DMS53 treated with DMSO at 0.1 percent for 48 hours (cell line): ENCODE measurements around the gene PRSS58.

ENCODE experiments used
- DNase-seq: peaks from one replicate; lab custom pipeline; 2025; ENCODE audit not compliant: unreplicated experiment; lab: John Stamatoyannopoulos, UW

The PRSS58 gene, protein sequence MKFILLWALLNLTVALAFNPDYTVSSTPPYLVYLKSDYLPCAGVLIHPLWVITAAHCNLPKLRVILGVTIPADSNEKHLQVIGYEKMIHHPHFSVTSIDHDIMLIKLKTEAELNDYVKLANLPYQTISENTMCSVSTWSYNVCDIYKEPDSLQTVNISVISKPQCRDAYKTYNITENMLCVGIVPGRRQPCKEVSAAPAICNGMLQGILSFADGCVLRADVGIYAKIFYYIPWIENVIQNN

DNA sequence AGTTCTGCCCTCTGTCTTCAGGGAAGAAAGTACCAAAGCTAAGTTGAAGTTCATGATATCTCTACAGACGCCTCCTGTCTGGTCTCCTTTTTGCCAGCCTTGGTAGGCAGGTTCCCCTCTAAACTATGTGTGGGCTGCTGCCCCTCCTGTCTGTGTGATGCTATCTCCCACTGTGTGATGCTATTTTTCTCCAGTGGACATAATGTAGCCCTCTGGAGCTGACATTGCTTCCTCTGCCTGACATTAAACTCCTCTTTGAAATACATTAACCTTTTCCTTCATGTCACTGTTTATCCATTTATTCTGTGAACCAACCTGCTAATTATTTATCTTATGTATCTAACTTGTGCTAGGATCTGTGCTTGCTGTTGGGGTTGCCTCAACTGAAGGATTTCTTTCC, at the start of gene PRSS58:
TSS of gene PRSS58 (minus strand) at position 101 of the 400 bp plus-strand sequence. CDS start 351 bp downstream, outside the sequence.
- no peak for DNase-seq

DNA sequence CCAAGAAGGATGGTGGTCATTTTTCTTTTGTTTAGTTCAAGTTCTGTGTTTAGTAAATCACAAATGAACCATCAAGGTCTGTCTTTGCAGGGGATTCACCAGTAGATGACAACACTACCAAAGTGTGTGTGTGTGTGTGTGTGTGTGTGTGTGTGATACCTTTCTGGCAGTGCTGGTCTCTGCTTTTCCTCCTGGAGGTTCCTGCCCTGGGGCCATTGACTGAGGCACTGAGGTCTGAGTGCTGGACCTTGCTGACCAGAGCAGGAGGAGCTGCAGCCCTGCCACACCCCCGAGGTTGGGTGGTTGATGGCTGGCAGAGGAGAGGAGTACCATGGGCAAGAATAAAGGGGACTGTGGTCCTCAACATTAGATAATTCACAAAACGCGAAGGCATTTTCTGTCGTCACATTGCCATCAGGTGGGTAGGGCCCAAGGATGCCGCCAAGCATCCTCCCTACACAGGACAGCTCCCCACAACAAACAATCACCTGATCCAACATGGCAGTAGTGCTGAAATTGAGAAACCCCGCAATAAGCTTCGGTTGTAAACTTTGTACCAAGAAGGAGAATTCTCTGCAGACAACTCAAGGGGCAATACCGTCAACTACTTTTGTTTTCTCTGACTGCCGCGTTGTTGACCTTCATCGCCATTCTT, 49.5 kb upstream of the PRSS58 start:
- DNase-seq: no peak

DNA sequence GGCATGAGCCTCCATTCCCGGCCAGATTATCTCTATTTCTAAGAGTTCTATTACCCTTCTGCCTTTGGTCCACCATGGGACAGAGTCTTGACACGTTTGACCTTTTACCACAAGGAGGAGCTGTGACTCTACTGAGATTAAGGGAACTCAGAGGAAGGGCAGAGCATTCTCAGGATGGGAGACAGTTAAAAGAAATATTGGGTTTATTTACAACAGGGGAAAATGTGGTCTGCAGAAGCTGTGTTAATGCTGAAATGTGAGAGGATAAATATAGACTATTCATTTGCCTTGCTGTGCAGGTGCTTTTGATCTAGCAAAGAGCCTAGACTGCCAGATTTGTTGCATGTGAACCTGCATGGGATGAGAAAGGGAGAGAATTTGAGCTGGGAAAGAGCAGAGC, 45.8 kb upstream of the PRSS58 start:
- no peak for DNase-seq

DNA sequence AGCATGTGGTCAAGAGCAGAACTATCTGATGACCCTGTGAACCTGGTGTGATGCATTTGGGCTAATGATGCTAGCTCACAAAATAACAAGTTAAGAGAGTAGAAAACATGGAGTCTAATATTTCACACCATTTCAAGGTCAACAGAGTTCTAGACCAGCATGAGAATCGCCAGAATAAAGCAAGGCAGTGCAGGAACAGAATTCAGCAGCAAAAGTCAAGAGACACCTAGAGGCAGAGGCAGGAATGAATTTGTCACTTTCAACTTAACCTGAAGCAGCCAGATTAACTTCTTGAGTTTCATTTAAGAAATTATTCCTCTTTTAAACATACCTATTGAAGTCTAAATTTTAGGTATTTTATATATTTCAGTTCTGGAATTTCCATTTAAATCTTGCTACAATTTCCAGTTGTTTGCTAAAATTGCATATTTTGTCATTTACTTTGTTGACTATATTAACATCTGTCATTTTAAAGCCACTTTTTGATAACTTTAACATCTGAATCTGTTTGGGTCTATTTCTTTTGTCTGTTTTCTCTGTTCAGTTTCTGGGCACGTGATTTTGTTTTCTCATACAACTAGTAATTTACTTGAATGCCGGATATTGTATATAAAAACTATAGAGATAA, 44.2 kb upstream of the PRSS58 start:
- DNase-seq: peak; percentile 4

DNA sequence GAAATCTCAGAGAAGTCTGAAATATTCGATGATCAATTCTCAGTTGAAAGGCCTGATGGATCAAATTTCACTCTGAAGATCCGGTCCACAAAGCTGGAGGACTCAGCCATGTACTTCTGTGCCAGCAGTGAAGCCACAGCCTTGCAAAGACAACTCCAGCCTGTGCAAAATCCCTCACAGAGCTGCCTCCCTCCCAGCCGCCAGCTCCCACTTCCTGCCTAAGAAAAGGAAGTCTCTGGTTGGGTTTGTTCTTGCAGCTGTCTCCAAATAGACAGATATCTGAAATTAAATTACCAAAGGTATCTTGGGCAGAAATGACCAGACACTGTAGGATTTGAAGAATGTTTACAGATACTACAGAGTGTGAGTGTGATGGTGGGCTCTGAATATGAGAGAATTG, 43.4 kb upstream of the PRSS58 start:
- no peak for DNase-seq

DNA sequence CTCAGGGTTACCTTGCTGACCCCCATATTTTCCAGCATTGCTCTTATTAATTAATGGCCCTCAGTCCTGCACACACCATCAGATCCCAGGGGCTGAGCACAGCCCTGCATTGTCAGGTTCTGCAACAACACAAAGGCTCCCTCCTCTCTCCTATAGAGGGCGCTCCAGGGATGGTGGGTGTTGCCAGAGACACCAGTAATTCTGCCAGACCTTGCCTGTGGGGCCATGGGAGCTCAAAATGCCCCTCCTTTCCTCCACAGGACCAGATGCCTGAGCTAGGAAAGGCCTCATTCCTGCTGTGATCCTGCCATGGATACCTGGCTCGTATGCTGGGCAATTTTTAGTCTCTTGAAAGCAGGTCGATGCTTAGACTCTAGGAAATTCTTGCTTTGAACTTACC, 42.8 kb upstream of the PRSS58 start:
- DNase-seq: no peak

DNA sequence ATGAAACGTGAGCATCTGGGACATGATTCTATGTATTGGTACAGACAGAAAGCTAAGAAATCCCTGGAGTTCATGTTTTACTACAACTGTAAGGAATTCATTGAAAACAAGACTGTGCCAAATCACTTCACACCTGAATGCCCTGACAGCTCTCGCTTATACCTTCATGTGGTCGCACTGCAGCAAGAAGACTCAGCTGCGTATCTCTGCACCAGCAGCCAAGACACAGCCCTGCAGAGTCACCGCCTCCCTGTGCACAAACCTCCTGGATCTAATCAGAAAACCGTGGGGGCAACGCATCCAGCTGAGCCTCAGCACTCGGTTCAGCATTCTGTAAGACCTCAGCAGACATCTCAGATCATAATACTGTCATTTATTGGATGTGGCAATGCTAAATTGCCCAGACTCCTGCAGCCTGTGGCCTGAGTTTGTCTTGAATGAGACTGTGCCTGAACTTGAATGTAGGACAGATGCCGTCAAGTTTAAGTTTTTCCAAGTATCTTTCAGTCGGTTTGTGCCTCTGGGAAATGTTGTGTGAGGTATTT, 41.5 kb upstream of the PRSS58 start:
- no peak for DNase-seq

DNA sequence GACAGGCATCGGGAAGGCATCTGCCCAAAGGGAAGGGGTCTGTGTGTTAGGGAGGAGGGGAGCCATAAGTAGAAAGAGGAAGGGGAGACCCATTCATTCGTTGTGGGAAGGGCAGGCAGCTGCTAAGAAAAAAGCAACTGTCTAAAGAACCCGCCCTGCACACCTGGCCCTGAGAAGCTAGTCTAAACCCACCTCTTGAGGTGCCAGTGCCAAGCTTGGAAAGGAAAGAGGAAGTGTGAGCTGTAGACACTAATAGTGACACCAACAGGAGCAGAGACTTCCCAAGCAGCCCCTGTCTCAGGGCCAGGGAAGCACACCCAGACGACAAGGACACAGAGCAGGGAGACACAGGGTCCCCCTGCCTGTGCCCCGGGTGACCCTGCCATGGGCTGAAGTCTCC, 40.8 kb upstream of the PRSS58 start:
- DNase-seq: no peak

DNA sequence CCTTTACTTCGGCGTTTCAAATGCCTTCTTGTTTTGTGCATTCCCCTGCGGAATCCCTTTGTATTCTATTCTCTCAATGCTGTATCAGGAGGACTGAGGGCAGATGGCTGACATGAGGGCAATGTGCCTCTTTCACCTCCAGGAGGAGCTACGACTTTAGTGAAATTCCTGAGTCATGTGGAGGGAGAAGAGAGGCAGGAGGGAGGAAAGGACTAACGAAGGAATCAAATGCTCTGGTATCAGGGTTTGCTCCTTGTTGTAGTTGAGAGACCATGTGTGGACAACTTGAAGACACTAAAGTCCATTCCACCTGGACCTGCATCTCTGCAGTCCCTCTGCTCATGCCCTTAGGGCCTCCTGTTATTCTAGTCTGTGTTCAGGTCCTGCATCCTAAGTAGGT, 40.2 kb upstream of the PRSS58 start:
- DNase-seq: no peak

DNA sequence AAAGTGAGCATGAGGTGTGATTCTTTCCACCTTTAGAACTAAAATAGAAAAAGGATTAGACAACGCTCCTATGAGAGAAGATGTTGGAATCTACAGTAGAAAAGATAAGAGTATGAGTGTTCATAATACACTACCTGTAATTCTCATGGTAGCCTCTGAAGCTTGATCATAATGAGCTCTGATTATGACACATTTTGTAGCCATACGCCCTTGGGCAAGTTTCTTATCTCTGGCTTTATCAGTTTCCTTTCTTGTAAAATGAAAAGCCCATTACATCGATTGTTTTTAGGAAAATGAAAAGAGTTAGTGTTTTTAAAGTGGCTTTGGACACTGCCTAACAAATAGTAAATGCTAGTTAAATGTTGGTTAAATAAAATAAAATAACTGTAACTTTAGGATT, 22.4 kb upstream of the PRSS58 start:
- no peak for DNase-seq

DNA sequence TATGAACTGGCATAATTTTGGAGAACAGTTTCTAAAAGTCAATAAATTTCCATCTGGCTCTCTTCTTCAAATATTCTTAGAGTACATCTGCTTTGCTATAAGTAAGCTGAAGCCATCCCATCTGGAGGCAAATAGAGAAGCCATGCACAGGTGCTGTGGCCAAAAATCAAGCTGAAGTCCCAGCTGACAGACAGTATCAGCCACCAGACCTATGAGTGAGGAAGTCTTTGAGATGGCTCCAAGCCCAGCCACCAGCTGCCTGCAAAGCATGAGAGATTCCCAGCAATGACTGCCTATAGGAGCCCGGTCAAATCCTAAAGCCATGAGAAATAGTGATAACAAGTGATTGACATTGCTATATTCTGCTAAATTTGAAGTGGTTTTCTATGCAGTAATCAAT, 21.7 kb upstream of the PRSS58 start:
- DNase-seq: no peak

DNA sequence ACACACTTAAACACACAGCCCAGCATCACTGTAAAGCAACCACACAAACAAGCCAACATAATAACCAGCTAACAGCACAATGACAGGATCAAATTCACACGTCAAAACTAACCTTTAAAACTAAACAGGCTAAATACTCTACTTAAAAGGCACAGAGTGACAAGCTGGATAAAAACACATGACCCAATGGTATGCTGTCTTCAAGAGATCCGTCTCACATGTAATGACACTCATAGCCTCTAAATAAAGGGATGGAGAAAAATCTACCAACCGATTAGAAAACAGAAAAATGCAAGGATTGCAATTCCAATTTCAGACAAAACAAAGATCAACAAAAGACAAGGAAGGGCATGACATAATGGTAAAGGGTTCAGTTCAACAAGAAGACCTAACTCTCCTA, 17.2 kb upstream of the PRSS58 start:
- DNase-seq: no peak

DNA sequence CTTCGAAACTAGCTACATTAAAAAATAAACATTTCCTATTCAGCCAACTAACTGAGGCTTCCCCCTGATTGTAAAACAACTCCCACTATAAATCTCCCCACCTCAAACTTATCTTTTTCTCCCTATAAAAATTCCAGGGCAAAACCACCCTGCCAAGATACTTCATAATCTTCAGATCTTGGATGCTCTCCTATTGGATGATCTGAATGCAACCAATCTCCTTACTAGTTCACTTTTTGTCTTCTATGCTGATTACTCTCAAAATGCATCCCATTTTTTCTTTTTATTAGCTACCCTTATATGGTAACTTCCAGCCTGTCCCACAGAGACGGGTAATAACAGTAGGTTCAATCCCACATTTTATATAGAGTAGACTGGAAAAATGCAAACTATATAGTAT, 15.0 kb upstream of the PRSS58 start:
- DNase-seq: no peak

DNA sequence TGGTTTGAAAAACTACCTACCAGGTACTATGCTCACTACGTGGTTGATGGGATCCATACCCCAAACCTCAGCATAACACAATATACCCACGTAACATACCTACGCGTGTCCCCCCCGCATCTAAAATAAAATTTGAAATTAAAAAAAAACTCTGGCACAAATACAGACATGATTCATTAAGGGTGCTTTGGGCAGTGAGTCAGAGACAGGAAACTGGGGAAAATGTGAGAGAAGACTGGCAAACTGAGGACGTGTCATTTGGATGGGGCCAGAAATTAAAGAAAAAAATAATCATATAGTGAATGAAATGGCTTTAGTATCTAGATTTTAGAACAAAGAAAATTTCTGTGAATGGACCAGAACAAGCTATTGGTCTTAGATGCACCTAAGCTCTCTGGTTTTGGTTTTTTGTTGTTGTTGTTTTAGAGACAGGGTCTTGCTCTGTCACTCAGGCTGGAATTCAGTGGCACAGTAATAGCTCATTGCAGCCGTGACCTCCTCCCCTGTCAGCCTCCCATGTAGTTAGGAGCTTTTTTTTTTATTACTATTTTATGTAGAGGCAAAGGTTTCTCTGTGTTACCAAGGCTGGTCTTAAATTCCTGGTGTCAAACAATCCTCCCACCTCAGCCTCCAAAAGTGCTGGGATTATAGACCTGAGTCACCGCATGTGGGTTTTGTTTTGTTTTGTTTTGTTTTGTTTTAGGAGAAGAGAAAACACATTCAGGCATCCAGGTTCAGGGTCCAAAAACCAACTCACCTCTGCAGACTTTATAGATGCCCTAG, 5.9 kb upstream of the PRSS58 start:
- DNase-seq: no peak

DNA sequence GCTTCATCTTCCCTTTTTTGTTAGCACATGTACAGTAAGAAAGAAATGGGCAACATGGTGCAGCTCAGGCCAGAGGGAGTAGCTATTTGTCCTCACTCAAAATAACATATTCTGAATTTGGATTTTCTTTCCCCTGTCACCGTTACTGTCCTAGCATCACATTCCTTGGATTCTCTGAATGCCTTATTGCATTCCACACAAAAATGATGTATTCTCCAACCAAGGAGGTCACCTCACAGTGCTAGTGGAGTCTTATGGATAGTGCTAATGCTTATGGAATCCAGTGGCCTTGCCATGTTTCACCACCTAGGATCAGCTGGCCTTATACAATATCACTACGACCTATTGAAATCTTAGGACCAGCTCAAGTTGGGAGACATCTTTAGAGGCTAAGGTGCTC, 7.2 kb downstream of the PRSS58 start:
- DNase-seq: no peak

DNA sequence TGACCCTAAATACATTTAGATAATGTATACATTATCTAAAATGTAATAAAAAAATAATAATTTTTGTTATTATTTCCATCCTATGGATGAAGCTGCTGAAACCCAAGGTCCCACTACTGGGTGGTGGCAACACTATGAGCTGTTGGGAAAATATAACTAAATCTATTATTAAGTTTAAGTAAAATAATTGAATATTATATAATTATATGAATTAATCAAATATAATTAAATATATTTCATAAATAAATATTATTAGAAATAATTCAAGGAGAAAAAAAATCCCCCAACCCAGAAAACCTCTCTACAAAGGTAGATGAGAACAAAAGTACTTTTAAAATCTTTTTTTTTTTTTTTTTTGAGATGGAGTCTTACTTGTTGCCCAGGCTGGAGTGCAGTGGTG, 7.9 kb downstream of the PRSS58 start:
- no peak for DNase-seq

DNA sequence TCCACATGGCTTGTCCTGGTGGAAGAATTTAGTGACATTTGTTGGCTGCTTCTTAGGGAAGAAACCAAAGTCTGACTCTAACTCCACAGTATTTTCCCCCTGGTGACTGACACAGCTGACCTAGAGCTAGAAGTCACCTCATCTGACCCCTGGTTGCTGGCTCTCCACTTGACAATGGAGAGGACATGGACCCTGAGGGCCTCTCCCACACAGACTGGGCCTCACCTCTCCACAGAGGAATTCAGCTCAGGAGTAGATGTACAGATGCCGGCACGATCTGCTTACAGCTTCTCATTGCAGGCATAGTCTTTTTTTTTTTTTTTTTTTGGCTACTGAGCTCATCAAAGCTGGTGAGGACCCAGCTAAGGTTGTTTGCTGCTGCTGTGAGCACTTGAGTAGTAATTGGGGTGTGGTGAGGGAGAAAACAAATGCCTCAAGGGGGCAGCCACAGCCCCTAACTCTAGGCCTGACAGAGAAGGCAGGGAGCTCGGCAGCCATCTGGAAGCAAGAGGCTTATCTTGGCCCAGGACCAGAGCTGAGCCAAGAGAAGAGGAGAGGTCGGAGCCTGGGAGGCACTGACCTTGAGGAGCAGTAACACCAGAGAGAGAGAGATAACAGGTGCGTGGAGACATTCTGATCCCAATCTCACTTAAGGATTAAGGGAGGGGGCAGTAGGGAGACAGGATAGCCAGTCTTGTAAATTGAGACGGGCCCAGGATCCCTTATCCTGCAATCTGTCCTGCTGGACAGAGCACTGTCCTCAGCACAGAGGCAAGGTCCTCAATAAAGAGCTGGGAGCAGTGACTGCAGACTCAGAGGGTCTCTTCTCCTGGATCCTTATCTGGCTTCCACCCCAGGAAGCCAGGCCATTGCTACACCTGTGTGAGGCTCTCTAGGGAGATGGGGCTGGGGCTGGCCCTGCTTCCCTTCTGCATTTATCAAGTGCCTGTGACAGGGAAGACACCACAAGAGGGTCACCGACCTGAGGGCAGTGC, 9.4 kb downstream of the PRSS58 start:
- no peak for DNase-seq

DNA sequence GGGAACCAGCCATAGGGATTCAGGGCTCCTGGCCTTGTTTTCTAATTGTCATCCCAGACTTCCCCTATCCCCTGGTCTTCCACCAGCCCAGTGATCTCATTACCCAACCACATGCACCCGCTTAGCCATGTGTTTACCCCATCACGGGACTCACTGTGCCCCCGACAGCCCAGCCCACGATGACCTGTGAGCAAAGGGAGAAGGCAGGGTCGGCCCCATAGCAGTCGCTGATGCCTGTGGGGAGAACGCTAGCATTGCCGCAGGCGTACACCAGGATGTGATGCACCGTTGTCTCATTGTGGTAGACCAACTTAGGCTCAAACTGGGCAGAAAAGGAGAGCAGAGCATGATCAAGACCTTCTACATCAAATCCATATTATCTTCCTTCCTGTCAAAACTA, 14.0 kb downstream of the PRSS58 start:
- no peak for DNase-seq

DNA sequence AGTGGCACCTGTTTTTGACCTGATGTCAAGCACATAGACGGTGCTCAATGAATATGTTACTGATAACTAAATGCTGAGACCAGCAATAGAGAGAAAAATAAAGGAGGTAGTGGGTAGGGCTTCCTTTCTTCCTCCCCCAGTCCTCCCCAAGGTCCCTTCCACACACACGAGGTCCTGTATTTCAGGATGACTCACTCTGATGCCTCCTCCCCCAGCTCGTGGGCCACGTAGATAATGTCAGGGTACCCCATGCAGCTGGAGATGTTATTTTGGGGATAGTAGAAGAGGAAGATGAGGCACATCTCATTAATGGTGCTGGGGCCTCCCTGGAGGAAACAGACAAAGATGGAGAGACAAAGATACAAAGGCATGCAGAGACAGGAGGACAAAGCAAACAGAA, 17.3 kb downstream of the PRSS58 start:
- no peak for DNase-seq

DNA sequence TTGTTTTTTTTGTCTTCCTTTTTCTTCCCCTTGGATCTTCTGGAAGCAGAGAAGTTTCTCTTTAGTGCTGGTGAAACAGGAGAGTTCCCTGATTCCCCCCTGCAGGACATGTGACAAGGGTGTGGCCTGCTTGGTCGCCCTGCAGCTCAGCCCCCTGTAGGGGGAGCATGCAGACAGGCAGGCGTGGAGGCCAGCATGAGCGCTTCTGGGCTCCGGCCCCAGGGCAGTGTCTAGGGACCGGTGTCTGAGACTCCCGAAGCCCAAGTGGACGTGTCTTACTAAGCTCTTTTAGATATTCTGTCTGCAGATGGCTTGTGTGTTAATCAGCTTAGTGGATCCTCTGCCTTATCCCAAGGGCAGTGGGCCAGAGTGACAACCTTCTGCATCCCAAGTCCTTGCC, 26.1 kb downstream of the PRSS58 start:
- no peak for DNase-seq
